GM21723 (cell line): ENCODE results near the gene ACSL1.

ENCODE experiments used
- ATAC-seq: cut with Tn5 transposase; IDR thresholded peaks from one replicate; pipeline ENCODE4 v1.9.1; 2021; ENCODE audit warnings: mild to moderate bottlenecking, moderate library complexity; ENCODE audit not compliant: unreplicated experiment

ACSL1 gene

GRCh38 chr4:184825896-184826690 lies at the start of gene ACSL1:
Gene ACSL1, minus strand, starts transcription at chr4:184825968. Its CDS starts 22,454 bp downstream, at chr4:184803514.
- peak; percentile 65 for ATAC-seq

- ATAC-seq = no peak
Measured at GRCh38 chr4:184873054-184873453, 47.3 kb upstream of the ACSL1 start.

- ATAC-seq = no peak
Measured at GRCh38 chr4:184870718-184871117, 45.0 kb upstream of the ACSL1 start.

GRCh38 chr4:184868623-184869022 lies 42.9 kb upstream of the ACSL1 start:
- ATAC-seq = no peak

GRCh38 chr4:184863916-184864315 lies 38.1 kb upstream of the ACSL1 start:
- no peak for ATAC-seq

GRCh38 chr4:184861047-184861446 lies 35.3 kb upstream of the ACSL1 start:
- ATAC-seq = no peak

- peak; percentile 61 for ATAC-seq
Measured at GRCh38 chr4:184860018-184860779, 34.4 kb upstream of the ACSL1 start.

- ATAC-seq = no peak
Measured at GRCh38 chr4:184857441-184858121, 31.8 kb upstream of the ACSL1 start.

- no peak for ATAC-seq
Measured at GRCh38 chr4:184856277-184856609, 30.5 kb upstream of the ACSL1 start.

- peak; percentile 36 for ATAC-seq
Measured at GRCh38 chr4:184854673-184855072, 28.9 kb upstream of the ACSL1 start.

- no peak for ATAC-seq
Measured at GRCh38 chr4:184853436-184853835, 27.7 kb upstream of the ACSL1 start.

GRCh38 chr4:184851886-184852285 lies 26.1 kb upstream of the ACSL1 start:
- ATAC-seq = no peak

- peak; percentile 72 for ATAC-seq
Measured at GRCh38 chr4:184851200-184851541, 25.4 kb upstream of the ACSL1 start.

GRCh38 chr4:184850431-184851199 lies 24.8 kb upstream of the ACSL1 start:
- ATAC-seq = peak; percentile 40

- no peak for ATAC-seq
Measured at GRCh38 chr4:184850018-184850417, 24.2 kb upstream of the ACSL1 start.

- peak; percentile 32 for ATAC-seq
Measured at GRCh38 chr4:184849185-184849584, 23.4 kb upstream of the ACSL1 start.

- no peak for ATAC-seq
Measured at GRCh38 chr4:184848510-184848909, 22.7 kb upstream of the ACSL1 start.

- ATAC-seq = no peak
Measured at GRCh38 chr4:184846531-184846930, 20.8 kb upstream of the ACSL1 start.

- no peak for ATAC-seq
Measured at GRCh38 chr4:184845367-184846021, 19.7 kb upstream of the ACSL1 start.

GRCh38 chr4:184844742-184845141 lies 19.0 kb upstream of the ACSL1 start:
- ATAC-seq = no peak
